Right lobe of liver (tissue), 4 donors: ENCODE results near the gene DPF1.

Experiments
- POLR2A ChIP-seq: fragments of 450-650 bp; IDR thresholded peaks from one replicate; pipeline ENCODE4 v1.6.1; 2017; ENCODE audit warnings: antibody characterized with exemption, mild to moderate bottlenecking
- TF ChIP-seq, protein P1 (sequence below), 4 donors: fragments of 200-600 bp in 3 of 4; fragments of 450-650 bp in 1 of 4; IDR thresholded peaks; one replicate each; pipeline versions ENCODE4 v1.5.1 to v1.8.0; 2016 to 2022; ENCODE audit warnings: antibody characterized with exemption in 4 of 4, mild to moderate bottlenecking in 2 of 4
- donor health status: DM: no; HTN: no; CAD: no.
- donor health status: DM: no; HTN: no; CAD: no.
- donor health status: DM: no; HTN: yes; CAD: no.

DNA sequence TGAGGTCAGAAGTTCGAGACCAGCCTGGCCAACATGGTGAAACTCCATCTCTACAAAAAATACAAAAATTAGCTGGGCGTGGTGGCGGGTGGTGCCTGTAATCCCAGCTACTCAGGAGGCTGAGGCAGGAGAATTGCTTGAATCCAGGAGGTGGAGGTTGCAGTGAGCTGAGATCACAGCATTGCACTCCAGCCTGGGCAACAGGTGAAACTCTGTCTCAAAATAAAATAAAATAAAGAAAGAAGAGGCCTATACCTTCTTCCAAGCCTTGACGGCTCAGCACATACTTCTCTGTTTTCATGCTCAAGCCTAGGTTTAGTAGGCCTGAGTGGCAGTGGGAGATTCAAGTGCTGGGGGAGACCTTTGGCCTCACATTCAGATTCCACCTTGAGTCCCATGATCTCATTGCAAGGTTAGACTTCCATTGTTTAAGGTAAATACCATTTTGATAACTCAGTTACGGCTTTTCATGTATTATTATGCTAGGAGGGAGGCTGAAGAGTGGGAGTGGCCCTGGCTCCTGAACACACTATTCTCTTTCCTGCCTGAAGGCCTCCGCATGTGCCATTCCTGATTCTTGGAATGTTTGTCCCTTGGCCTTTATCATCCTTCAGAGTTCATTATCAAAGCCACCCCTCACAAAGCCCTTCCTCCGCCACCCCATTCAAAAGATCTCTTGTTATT, 38.7 kb upstream of the DPF1 start:
- TF ChIP-seq, protein P1, sequence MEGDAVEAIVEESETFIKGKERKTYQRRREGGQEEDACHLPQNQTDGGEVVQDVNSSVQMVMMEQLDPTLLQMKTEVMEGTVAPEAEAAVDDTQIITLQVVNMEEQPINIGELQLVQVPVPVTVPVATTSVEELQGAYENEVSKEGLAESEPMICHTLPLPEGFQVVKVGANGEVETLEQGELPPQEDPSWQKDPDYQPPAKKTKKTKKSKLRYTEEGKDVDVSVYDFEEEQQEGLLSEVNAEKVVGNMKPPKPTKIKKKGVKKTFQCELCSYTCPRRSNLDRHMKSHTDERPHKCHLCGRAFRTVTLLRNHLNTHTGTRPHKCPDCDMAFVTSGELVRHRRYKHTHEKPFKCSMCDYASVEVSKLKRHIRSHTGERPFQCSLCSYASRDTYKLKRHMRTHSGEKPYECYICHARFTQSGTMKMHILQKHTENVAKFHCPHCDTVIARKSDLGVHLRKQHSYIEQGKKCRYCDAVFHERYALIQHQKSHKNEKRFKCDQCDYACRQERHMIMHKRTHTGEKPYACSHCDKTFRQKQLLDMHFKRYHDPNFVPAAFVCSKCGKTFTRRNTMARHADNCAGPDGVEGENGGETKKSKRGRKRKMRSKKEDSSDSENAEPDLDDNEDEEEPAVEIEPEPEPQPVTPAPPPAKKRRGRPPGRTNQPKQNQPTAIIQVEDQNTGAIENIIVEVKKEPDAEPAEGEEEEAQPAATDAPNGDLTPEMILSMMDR (IDR thresholded peaks at IDR 0.05), result no peak
- TF ChIP-seq POLR2A, result no peak
